ENCODE results near the gene MBD2.
"Not testable (repeated sequence)": the region's sequence is repeated elsewhere in the genome, so short reads cannot be mapped to it uniquely, and the experiment has no call there.

Gene MBD2

GRCh38 chr18:54210463-54210862 is 14.0 kb downstream of the MBD2 start:
- DNase-seq: no peak
- H3K27ac ChIP-seq: no peak overlapping the region
- no peaks in the 10 kb centered on the region for H3K36me3 ChIP-seq
- no peaks in the 10 kb centered on the region for H3K27me3 ChIP-seq (ENCODE audit: insufficient read depth, low read depth, severe bottlenecking)
- no peaks in the 10 kb centered on the region for H3K9me3 ChIP-seq (ENCODE audit: severe bottlenecking)
- H3K4me3 ChIP-seq (ENCODE audit: low read depth, low read length): no peak overlapping the region
- TF ChIP-seq, protein P1, sequence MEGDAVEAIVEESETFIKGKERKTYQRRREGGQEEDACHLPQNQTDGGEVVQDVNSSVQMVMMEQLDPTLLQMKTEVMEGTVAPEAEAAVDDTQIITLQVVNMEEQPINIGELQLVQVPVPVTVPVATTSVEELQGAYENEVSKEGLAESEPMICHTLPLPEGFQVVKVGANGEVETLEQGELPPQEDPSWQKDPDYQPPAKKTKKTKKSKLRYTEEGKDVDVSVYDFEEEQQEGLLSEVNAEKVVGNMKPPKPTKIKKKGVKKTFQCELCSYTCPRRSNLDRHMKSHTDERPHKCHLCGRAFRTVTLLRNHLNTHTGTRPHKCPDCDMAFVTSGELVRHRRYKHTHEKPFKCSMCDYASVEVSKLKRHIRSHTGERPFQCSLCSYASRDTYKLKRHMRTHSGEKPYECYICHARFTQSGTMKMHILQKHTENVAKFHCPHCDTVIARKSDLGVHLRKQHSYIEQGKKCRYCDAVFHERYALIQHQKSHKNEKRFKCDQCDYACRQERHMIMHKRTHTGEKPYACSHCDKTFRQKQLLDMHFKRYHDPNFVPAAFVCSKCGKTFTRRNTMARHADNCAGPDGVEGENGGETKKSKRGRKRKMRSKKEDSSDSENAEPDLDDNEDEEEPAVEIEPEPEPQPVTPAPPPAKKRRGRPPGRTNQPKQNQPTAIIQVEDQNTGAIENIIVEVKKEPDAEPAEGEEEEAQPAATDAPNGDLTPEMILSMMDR (IDR thresholded peaks at IDR 0.05; ENCODE audit: low read depth, low read length): no peak

- no peaks in the 10 kb centered on the region for H3K27me3 ChIP-seq (ENCODE audit: insufficient read depth, low read depth, severe bottlenecking)
- TF ChIP-seq, protein P1 (IDR thresholded peaks at IDR 0.05; ENCODE audit: low read depth, low read length): no peak
- H3K4me3 ChIP-seq (ENCODE audit: low read depth, low read length): no peak overlapping the region
- no peaks in the 10 kb centered on the region for H3K9me3 ChIP-seq (ENCODE audit: severe bottlenecking)
- peaks cover 4% of the 10 kb centered on the region for H3K36me3 ChIP-seq
- no peak for DNase-seq
- no peak overlapping the region for H3K27ac ChIP-seq
Measured at GRCh38 chr18:54209471-54210180, 14.8 kb downstream of the MBD2 start.

- TF ChIP-seq, protein P1 (IDR thresholded peaks at IDR 0.05; ENCODE audit: low read depth, low read length): no peak
- no peak for DNase-seq
- no peak overlapping the region for H3K4me3 ChIP-seq (ENCODE audit: low read depth, low read length)
- peaks cover 27% of the 10 kb centered on the region for H3K36me3 ChIP-seq
- no peaks in the 10 kb centered on the region for H3K27me3 ChIP-seq (ENCODE audit: insufficient read depth, low read depth, severe bottlenecking)
- no peaks in the 10 kb centered on the region for H3K9me3 ChIP-seq (ENCODE audit: severe bottlenecking)
- no peak overlapping the region for H3K27ac ChIP-seq
Measured at GRCh38 chr18:54206447-54206846, 18.0 kb downstream of the MBD2 start.

- Histone ChIP-seq H3K36me3 (peaks cover 32% of the 10 kb centered on the region), H3K9me3 (ENCODE audit: severe bottlenecking) (no peaks in the 10 kb centered on the region), H3K4me3 (ENCODE audit: low read depth, low read length) (no peak overlapping the region), H3K27me3 (ENCODE audit: insufficient read depth, low read depth, severe bottlenecking) (no peaks in the 10 kb centered on the region), H3K27ac (no peak overlapping the region)
- no peak for DNase-seq
- TF ChIP-seq, protein P1 (IDR thresholded peaks at IDR 0.05; ENCODE audit: low read depth, low read length): no peak
Measured at GRCh38 chr18:54205959-54206358, 18.5 kb downstream of the MBD2 start.

DNA sequence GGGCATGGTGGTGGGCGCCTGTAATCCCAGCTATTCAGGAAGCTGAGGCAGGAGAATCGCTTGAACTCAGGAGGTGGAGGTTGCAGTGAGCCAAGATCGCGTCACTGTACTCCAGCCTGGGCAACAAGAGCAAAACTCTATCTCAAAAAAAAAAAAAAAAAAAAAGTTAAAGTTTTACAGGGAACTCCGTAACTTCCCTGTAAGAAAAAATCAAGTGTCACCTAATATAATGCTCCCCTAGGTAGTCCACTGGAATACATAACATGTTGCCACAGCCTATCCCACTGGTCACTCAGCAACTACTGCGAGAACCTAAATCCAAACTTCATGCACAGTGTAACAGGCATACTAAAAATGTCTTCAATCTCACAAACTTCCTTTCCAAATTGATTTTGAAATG is 19.0 kb downstream of the MBD2 start:
- peaks cover 32% of the 10 kb centered on the region for H3K36me3 ChIP-seq
- not testable (repeated sequence) for H3K9me3 ChIP-seq (ENCODE audit: severe bottlenecking); H3K27me3 ChIP-seq (ENCODE audit: insufficient read depth, low read depth, severe bottlenecking); H3K4me3 ChIP-seq (ENCODE audit: low read depth, low read length); DNase-seq; H3K27ac ChIP-seq

DNA sequence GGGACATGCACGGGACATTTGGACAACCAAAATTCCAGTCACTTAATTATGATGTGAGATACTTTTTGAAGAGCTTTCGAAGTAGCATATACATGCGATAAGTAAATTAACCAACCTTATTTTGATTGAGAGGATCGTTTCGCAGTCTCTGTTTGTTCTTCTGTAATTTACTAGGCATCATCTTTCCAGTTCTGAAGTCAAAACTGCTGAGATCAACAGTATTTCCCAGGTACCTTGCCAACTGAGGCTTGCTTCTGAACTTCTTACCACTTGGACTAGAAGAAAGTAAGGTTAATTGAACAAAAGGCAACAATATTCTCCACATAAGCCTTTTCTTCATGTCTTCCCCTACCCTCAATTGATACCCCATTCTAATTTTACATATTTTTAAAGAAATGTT is 19.6 kb downstream of the MBD2 start:
- H3K36me3 ChIP-seq: peaks cover 32% of the 10 kb centered on the region
- H3K9me3 ChIP-seq (ENCODE audit: severe bottlenecking): no peaks in the 10 kb centered on the region
- H3K4me3 ChIP-seq (ENCODE audit: low read depth, low read length): no peak overlapping the region
- H3K27ac ChIP-seq: no peak overlapping the region
- TF ChIP-seq, protein P1 (IDR thresholded peaks at IDR 0.05; ENCODE audit: low read depth, low read length): no peak
- DNase-seq: no peak
- no peaks in the 10 kb centered on the region for H3K27me3 ChIP-seq (ENCODE audit: insufficient read depth, low read depth, severe bottlenecking)
